ENCODE measurements around the gene GDF7.

- TF ChIP-seq CTCF (IDR thresholded peaks at IDR 0.05 in 2 of 3, conservative IDR thresholded peaks at IDR 0.05 in 1 of 3; ENCODE audit: borderline replicate concordance in 1 of 3, insufficient read depth in 1 of 3, low read depth in 2 of 3, low read length in 2 of 3) (no peak), ZBTB33 (IDR thresholded peaks at IDR 0.05; ENCODE audit: extremely low read depth, insufficient replicate concordance, low read length) (no peak), ATF3 (IDR thresholded peaks at IDR 0.05) (no peak), YY1 (IDR thresholded peaks at IDR 0.05; ENCODE audit: extremely low read depth, insufficient replicate concordance, low read depth, low read length) (no peak), REST (IDR thresholded peaks at IDR 0.05; ENCODE audit: low read depth) (no peak), POLR2A (IDR thresholded peaks at IDR 0.05; ENCODE audit: borderline replicate concordance, extremely low read depth, insufficient read depth, insufficient read length) (no peak), SP1 (IDR thresholded peaks at IDR 0.05; ENCODE audit: low read depth) (no peak), RAD21 (IDR thresholded peaks at IDR 0.05; ENCODE audit: low read depth) (no peak), JUND (IDR thresholded peaks at IDR 0.05) (no peak), EZH2 (IDR thresholded peaks at IDR 0.05) (no peak), MAX (IDR thresholded peaks at IDR 0.05) (no peak), TCF7L2 (IDR thresholded peaks at IDR 0.05; ENCODE audit: borderline replicate concordance, extremely low read depth, insufficient read depth, insufficient read length) (no peak), EGR1 (IDR thresholded peaks at IDR 0.05; ENCODE audit: low read depth) (no peak), EZH2phosphoT487 (IDR thresholded peaks at IDR 0.05; ENCODE audit: borderline replicate concordance) (no peak)
Observed at GRCh38 chr2:20649576-20649975, 17.4 kb upstream of the GDF7 start.
